HG02938 (cell line): ENCODE data around the gene AQP10.
"Not testable (repeated sequence)": the region's sequence is repeated elsewhere in the genome, so short reads cannot be mapped to it uniquely, and the experiment has no call there.

Experiments used
- ATAC-seq: cut with Tn5 transposase; IDR thresholded peaks from one replicate; pipeline ENCODE4 v1.9.1; 2021; ENCODE audit warnings: mild to moderate bottlenecking, moderate library complexity; ENCODE audit not compliant: unreplicated experiment

The AQP10 gene

DNA sequence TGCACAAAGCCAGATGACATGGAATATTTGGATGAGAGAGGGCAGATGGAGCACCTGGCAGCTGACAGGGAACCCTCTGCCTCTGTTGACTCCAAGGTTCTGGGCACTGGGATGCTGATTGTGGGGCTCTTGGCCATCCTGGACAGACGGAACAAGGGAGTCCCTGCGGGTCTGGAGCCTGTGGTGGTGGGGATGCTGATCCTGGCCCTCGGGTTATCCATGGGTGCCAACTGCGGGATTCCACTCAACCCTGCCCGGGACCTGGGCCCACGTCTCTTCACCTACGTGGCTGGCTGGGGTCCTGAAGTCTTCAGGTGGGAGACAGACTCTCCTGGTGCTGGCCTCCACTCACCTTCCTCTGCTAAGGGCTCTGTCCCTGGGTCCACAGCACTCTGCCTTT lies 2.6 kb downstream of the AQP10 start:
- ATAC-seq, result no peak

DNA sequence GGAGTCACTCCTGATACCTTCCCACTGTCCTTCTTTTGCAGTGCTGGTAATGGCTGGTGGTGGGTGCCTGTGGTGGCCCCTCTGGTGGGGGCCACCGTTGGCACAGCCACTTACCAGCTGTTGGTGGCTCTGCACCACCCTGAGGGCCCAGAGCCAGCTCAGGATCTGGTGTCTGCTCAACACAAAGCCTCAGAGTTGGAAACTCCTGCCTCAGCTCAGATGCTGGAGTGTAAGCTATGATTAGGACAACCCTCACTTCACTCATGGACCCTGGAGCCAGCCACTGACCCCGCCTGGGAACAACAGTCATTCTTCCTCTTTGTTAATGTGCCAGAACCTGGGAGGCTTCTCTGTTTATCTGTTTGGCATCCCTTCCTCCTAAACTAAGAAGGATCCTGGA lies 3.3 kb downstream of the AQP10 start:
- no peak for ATAC-seq

DNA sequence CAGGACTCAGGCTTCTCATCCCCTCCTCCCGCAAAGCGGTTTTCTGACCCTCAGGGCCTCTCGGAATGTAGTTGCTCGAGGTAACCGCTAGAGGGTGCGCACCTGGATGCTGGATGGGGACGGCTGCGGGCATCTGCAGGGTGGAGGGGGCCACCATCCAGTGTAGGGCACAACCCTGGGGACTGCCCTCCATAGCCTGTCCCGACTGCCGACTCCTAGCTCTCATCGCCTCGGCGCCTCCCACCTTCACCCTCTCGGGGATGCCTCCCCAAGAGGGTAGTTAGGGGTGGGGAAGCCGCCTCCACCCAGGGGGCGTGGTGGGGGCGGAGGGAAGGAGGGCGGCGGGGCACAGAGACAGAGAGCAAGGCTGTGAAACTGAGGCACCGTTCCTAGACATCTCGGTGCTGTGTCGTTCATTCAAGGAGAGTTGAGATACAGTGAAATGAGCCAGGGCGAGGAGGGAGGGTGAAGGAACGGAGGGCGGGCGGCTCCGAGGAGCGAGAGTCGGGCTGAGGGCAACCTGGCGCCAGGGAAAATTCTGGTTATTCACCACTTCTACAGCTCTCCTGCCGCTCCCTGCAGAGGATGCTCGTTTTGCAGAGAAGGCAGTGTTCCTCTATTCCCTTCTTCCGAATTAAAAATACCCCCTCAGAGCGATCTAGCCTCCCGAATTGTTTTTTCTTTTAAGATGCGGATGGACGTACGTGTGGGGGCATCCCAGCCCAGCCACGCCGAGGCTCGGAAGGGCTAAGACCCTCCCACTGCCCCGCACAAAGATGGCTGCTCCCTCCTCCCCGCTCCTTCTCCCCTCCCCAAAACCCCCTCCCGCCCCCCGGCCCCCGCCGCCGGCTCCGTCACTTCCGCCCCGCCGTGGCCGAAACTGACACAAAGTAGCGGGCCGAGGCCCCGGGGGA lies 4.0 kb downstream of the AQP10 start, which contains the start of gene ATP8B2:
Gene ATP8B2, plus strand, starts transcription at position 857 of the 914 bp plus-strand sequence. CDS start 2,617 bp downstream, outside the sequence.
- ATAC-seq, result peak; percentile 60

DNA sequence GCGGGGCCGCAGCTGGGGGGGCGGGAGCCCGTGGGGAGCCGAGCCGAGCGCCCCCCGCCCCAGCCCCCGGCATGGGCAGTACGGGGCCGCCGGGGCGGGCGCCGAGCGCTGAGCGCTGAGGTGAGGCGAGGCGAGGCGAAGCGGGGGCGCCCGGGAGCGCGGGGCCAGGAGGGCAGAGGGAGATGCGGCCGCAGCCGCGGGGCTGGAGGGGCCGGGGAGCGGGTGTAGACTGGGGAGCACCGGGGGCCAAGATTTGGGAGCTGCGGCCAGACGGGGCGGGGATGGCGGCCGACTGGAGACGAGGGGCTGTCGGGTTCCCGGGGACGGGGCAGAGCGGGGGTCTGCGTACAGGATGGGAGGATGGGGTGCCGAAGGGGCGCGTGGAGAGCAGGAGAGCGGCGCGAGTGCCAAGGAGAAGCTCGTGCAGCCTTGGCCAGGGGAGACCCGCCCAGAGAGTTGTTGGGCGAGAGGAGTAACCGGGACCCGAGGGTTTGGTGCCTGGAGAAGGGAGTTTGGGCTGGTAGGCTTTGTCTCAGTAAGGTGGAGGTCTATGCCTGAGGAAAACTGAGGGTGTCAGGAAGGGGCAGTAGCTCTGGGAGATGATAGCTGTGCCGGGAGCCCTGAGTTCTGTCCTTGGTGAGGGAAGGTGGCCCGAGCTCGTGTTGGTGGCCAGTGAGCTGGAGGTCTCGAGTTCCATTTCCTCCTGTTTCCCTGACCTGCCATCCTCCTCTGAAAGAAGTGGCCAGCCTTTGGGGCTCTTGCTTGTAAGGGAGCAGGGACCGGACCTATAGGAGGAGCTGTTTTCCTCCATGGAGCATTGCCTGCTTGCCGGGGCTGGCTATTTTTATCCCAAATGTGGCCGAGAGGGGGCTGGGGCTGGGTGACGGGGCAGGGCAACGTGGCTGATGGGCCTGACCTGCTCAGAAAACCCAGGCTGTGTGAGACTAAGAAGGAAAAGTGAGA lies 5.0 kb downstream of the AQP10 start:
- no peak for ATAC-seq

DNA sequence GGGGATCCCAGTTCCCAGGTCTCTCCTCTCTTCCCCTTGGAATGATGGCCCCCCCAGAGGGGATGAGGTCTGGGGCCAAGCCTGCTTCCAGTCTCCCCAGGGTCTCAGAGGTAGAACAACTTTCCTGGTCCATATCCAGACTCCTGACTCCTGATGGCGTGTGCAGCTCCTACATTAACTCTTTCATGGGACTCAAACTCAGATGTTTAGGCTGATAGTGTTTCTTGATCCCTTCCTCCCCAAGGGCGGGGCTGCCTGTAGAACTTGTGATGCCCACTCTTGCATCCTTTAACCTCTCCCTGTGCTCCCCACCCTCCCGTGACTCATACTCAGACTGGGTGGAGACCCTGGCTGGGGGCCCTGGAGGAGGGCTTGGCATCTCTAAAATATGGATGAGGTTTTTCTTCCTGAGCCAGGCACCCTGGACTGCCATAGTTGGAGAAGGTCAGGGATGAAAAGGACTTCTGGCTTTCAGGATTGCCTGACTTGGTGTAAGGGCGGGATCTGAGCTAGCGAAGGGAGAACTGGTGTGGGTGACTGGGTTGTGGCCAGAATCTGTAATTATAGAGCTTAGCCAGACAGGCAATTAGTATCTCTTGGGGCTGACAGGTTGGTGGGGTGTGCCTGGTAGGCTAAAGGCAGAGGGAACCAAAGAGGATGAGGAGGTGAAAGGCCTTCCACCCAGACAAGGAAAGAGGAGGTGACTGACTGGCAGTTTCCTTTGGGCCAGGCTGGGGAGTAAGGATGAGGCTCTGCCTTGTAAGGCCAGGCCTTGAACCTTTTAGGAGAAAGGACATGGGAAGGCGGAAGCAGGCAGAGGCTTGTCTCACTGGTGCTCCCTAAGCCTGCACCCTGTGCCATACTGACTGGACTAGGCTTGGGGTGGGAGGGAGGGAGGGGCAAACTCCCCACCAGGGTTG lies 5.9 kb downstream of the AQP10 start:
- ATAC-seq, result no peak

DNA sequence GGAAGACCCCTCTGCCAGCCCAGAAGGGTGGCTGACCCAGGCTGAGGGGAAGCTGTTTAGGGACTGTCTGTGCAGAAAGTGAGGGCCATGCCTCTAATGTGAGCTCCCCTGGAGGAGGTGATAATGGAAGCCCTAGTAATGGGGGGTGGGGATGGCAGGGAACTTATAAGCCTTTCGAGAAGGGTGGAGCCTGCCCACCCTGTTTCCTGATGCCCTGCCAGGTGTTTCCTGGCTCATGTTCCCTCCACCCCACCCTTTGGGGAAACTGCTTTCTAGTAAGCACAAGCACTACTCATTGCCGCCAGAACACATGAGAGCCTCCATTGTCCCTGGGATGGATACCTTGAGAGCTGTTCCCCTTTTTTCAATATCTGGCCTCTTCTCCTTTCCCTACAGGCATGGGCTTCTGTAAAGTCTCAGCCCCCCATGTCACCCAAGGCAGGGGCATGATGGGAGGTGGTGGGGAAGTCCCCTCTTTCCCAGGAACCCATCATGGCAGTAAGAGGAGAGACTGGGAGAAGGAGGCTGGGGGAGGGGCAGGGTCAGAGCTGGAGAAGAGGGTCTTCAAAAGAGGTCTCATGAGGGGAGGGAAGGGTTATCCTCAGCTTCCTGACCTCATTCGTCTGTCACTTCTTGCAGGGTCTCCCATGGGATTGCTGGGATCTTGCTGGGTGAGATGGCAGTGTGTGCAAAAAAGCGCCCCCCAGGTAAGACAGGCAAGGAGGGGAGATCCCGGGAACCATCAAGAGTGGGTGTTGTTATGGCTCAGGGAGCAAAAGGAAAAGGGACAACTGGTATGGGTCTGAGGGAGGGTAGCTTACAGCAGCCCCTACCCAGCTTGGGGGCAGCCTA lies 6.8 kb downstream of the AQP10 start:
- no peak for ATAC-seq

DNA sequence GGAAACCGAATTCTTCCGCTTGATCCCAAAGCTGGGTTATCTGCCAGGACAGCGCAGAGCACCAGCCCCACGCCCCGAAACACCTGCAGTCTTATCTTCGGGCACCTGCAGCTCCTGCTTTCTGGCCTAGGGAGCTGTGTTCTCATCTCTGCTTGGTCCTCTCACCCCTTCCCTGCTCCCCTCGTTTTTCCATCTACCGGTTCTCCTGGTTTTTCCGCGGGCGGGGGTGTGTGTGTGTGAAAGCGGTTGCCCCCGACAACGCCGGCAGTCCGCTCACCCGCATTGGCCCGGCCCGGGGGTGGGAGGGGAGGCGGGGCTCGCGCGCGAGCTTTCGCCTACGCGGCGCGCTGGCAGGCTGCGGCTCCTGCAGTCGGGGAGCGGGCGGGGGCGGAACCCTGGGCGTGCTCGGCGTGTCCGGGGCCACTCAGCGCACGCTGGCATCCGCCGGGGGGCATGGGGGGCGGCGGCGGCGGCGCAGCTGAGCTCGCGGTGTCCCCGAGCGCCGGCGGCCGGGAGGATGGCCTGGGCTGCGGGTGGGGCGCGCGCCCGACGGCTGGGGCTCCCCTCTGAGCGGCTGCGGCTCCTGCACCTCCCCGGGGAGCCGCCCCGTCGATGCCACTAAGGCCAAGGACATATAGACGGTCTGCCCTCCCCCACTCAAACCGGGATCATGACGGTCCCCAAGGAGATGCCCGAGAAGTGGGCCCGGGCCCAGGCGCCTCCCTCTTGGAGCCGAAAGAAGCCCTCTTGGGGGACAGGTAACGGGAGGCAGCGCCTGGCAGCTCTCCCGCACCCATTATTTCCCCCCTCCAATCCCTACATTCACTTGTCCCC lies 7.6 kb downstream of the AQP10 start:
- no peak for ATAC-seq

DNA sequence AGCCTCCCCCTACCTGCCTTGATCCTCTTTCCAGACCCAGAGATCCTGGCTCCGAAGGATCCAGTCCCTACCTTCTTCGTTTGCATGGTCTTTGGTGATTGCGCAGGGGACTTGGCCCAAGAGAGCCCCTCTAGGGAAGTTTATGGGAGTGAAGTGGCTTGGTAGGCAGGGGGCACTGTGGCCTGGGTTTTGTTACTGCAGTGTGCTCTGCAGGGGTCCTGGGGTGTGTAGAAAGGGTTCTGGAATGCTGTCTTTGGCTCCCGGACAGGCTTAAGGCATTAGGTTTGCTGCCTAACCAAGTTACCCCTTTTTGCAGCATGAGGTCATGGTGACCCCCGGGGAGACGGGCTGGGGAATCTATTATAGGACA lies 8.2 kb downstream of the AQP10 start:
- no peak for ATAC-seq

DNA sequence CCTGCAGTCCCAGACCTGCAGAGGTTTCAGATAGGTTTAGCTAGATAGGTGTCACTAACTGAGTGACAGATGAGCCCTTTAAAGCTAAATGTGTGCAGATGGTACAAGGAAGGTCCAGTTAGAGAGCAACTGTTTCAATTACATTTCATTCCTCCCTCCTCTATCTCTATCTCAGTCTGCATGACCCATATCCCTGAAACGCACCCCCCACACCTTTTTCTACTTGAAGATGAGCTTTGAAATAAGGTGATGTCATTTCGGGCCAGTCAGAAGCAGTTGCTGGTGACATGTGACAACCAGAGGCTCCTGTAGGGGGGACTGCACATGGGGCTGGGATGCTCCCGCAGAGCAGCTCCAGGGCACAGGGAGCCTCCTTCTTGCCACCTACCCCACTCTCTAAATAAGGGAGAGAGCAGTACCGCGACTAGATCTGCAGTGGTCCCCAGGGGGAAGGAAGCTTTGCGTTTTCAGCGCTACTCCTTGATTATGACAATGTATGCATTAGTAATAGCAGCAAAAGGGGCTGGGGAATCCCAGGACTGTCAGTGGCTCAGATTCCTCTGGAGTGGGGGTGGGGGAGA lies 8.7 kb downstream of the AQP10 start:
- no peak for ATAC-seq

DNA sequence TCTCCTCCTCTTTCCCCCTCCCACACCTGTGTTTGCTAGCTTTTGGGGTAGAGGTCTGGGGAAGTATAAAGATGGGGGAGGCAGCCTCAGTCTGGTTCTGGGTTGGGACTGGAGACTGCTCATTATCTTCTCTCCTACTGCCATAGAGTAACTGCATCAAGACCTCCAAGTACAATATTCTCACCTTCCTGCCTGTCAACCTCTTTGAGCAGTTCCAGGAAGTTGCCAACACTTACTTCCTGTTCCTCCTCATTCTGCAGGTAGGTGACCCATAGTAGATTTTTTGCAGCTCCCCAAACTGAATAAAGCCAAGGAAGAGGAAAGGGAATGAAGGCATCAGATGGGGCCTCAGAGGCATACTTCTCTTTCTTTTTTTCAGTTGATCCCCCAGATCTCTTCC lies 9.8 kb downstream of the AQP10 start:
- ATAC-seq, result no peak

DNA sequence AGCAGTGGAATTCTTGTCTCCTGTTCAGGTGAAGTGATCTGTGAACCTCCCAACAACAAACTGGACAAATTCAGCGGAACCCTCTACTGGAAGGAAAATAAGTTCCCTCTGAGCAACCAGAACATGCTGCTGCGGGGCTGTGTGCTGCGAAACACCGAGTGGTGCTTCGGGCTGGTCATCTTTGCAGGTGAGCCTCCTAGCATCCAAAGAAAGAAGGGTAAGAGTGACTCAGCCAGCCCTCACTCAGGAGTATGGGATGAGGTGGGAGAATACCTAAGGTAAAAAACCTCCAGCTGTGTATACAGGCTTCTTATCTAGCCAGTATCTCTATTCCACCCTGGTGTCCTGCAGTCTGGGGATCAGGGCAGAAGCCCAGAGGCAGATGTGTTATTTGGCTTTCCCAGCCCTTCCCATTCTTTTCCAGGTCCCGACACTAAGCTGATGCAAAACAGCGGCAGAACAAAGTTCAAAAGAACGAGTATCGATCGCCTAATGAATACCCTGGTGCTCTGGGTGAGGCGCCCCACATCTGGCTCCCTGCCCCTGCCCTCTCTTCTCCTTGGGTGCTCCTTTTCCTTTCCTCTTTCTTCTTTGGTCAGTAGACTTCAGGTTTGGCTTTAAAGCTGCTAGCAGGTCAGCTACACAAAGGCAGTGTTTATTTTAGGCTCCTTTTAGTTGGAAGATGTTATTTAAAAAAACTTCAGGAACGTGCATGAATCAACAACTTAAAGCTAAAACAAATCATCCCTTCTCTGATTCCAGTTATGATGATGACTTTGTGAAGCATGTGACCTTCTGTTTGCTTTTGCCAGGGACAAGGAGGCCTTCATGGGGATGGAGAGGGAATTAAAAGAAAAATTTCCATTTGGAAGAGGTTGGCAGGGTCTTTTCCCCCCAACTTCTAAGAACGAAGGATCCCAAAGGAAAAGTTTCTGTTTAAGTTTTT lies 13.5 kb downstream of the AQP10 start:
- no peak for ATAC-seq

DNA sequence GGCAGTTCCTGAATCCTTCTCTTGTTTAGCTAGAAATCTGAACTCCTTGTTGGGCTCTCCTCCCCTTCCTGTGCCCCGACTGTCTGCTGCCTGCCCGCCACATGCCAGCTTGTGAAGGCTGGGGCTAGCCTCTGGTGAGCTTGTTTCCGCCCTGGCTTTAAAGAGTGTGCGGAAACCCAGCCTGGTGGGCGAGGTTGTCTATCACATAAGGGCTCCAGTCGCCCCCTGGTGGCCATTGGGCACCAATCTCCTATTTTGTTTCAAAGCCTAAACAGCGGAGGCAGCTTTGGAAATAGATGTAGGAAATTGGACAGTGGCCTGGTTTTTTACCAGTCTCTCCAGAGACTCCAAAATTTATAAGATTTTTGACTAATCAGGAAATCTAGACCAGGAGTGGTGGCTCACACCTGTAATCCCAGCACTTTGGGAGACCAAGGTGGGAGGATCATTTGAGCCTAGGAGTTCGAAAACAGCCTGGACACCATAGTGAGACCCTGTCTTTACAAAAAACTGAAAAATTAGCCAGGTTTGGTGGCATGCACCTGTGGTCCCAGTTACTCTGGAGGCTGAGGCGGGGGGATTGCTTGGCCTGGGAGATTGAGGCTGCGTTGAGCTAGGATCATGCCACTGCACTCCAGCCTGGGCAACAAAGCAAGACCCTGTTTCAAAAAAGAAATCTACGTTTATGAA lies 14.3 kb downstream of the AQP10 start:
- ATAC-seq, result no peak

DNA sequence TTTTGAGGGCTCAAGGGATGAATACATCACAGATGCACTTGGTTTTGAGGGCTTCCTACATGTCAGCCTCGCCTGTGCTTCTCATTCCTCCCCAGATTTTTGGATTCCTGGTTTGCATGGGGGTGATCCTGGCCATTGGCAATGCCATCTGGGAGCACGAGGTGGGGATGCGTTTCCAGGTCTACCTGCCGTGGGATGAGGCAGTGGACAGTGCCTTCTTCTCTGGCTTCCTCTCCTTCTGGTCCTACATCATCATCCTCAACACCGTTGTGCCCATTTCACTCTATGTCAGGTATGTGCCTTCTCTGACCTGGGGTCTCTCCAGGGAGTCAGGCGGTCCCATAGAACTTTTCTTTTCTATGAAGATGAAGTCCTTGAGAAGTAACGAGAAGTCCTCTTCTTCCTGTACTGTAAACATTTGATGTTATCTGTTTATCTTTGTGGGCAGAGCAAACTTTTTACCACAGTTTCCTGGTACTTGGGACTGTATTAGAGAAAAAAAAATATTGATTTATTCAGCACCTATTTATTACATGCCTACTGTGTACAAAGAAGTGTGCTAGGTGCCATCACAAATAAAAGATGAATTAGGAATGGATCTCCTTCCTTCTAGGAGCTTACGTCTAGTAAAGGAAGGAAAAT lies 16.5 kb downstream of the AQP10 start:
- no peak for ATAC-seq

DNA sequence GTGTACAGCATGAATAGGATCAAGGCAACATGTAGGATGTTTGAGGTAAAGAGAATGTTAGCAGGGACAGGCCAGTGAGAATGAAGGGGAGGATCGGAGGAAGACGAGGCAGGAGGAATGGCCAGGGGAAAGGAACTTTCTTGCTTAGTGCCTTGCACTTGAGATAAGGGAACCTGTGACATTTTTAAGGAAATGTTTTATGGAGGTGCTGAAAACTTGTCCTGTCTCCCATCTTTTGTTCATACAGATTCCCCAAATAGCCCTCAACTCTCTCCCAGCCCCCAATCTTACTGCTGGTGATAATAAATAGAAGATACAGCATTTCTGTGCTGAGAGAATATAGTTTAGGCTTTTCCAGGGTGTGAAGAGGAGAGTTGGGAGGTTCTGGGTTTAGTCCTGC lies 18.0 kb downstream of the AQP10 start:
- ATAC-seq, result no peak

DNA sequence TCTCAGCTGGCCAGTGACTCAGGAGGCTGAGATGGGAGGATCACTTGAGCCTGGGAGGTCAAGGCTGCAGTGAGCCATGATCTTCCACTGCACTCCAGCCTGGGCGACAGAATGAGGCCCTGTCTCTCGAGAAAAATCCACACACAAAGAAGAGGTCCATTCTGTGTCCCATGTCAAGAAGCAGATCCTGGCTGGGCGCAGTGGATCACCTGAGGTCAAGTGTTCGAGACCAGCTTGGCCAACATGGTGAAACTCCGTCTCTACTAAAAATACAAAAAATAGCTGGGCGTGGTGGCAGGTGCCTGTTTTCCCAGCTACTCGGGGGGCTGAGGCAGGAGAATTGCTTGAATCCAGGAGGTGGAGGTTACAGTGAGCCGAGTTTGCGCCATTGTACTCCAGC lies 20.5 kb downstream of the AQP10 start:
- not testable (repeated sequence) for ATAC-seq

DNA sequence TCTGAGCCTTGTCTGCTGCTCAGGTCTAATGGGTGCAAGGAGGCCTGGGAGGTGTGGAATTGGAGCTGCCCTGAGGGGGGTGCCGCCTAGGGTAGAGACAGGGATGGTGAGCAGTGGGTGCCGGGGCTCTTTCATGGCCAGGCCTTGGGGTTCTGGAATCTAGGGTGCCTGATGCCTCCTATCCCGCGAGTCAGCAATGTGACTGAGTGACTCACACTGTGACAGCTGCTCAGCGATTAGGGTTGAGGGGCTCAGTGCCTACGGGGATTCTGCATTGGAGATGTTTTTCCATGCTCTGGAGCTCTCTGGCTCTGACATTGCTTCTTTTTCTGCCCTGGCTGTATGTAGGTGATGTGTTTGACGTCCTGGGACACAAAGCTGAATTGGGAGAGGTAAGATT lies 21.2 kb downstream of the AQP10 start:
- ATAC-seq, result no peak
